K562 (cell line): ENCODE data around the gene AOC1. TPM values are rescaled to one million over a fixed set of nuclear protein-coding genes. Genes with fewer than 3 reads are reported as not detected.

Source experiments
- ATAC-seq: fragments of 200-7000 bp; cut with Tn5 transposase; 3 replicates; pipeline ENCODE4 v1.9.1; 2020; ENCODE audit warnings: moderate library complexity
- BruUV-seq: library from RNA; stranded (reverse); fragments of 400-500 nt; replicated peaks from 2 replicates; lab custom pipeline; 2021; lab: Mats Ljungman, UMichigan
- CTCF ChIA-PET: fragments of 300-600 bp; formaldehyde crosslinking; extraction: SDS; loops from one replicate; lab custom pipeline; 2021; ENCODE audit warnings: low intra/inter-chr PET ratio; lab: Yijun Ruan, JAX
- POLR2A ChIA-PET: fragments of 300-600, 350-650 bp; sonication (Branson Sonifier 250); formaldehyde crosslinking; extraction: SDS; loops from one replicate; lab custom pipeline; 2021; ENCODE audit warnings: antibody characterized with exemption, inconsistent platforms; lab: Yijun Ruan, JAX
- DNase-seq, 4 experiments: peaks; one replicate each; pipeline versions ENCODE4 v3.0.0 to v3.0.0-alpha.2; 2011 to 2018; ENCODE audit warnings: low spot score in 3 of 4, mixed read lengths in 3 of 4; ENCODE audit errors: extremely low read depth in 1 of 4
- FAIRE-seq: peaks from 2 replicates; lab custom pipeline; 2011; peaks lifted over from hg19 to GRCh38; lab: Jason Lieb, UNC
- H2AFZ ChIP-seq: 2 replicates; pipeline ENCODE4 v1.6.0; 2011; ENCODE audit warnings: low read depth, low read length, control low read depth, inconsistent platforms
- H3K27ac ChIP-seq: fragments of 200-600 bp; 3 replicates; pipeline ENCODE4 v1.8.0; 2011; ENCODE audit warnings: low read depth, mild to moderate bottlenecking, control low read depth, inconsistent platforms, low read length, moderate library complexity, mixed read lengths; ENCODE audit errors: extremely low read depth
- H3K27me3 ChIP-seq, 2 experiments: fragments of 300-600 bp in 1 of 2; 2 replicates in 1 of 2; 3 replicates in 1 of 2; pipeline versions ENCODE4 v1.6.0 to v1.8.0; 2011; ENCODE audit warnings: inconsistent platforms in 2 of 2, low read length in 2 of 2, mild to moderate bottlenecking in 1 of 2, mixed read lengths in 1 of 2, moderate library complexity in 1 of 2; ENCODE audit not compliant: control insufficient read depth in 2 of 2, insufficient read depth in 2 of 2
- H3K36me3 ChIP-seq: fragments of 300-600 bp; 3 replicates; pipeline ENCODE4 v1.8.0; 2011; ENCODE audit warnings: mild to moderate bottlenecking, low read length, inconsistent platforms; ENCODE audit not compliant: control insufficient read depth, insufficient read depth
- H3K4me1 ChIP-seq, 2 experiments: fragments of 200-600 bp in 1 of 2; replicated peaks in 1 of 2; 2 replicates in 1 of 2; 3 replicates in 1 of 2; pipeline versions ENCODE4 v1.5.1 to v1.8.0; 2011; ENCODE audit warnings: inconsistent platforms in 2 of 2, low read length in 2 of 2, mild to moderate bottlenecking in 1 of 2, mixed read lengths in 1 of 2, moderate library complexity in 1 of 2; ENCODE audit not compliant: control insufficient read depth in 2 of 2, insufficient read depth in 2 of 2
- H3K4me2 ChIP-seq: 2 replicates; pipeline ENCODE4 v1.6.1; 2011; ENCODE audit warnings: low read length, control low read depth, inconsistent platforms, mixed read lengths; ENCODE audit not compliant: insufficient read depth
- H3K4me3 ChIP-seq: fragments of 200-600 bp; sonication (generic), shearing (Covaris generic); 2 replicates; pipeline ENCODE4 v1.5.1; 2016; ENCODE audit warnings: control low read depth, inconsistent platforms
- H3K79me2 ChIP-seq: fragments of 200-600 bp; 3 replicates; pipeline ENCODE4 v1.8.0; 2011; ENCODE audit warnings: low read length, inconsistent platforms; ENCODE audit not compliant: control insufficient read depth, insufficient read depth
- H3K9ac ChIP-seq, 2 experiments: 2 replicates each; pipeline versions ENCODE4 v1.6.0 to v1.6.1; 2011; ENCODE audit warnings: low read depth in 2 of 2, low read length in 2 of 2, control low read depth in 1 of 2, inconsistent platforms in 1 of 2, mild to moderate bottlenecking in 1 of 2, mixed read lengths in 1 of 2; ENCODE audit not compliant: insufficient read depth in 1 of 2
- H3K9me1 ChIP-seq: one replicate; pipeline ENCODE4 v1.6.0; 2011; ENCODE audit warnings: inconsistent platforms, mild to moderate bottlenecking, low read length, moderate library complexity; ENCODE audit not compliant: control insufficient read depth, insufficient read depth
- H3K9me3 ChIP-seq: replicated peaks from 2 replicates; pipeline ENCODE4 v1.5.1; 2011; ENCODE audit warnings: low read depth, low read length, inconsistent platforms; ENCODE audit not compliant: control insufficient read depth, insufficient read depth
- H4K20me1 ChIP-seq: replicated peaks from 2 replicates; pipeline ENCODE4 v1.6.1; 2011; ENCODE audit warnings: low read length, inconsistent platforms, mixed read lengths; ENCODE audit not compliant: control insufficient read depth, insufficient read depth
- CAMTA2 ChIP-seq: fragments of 250-450 bp; sonication (Bioruptor Pico); conservative IDR thresholded peaks from 2 replicates; pipeline ENCODE4 v1.5.1; 2022
- CBX1 ChIP-seq: sonication (generic); IDR thresholded peaks from 2 replicates; pipeline ENCODE4 v1.6.1; 2016; ENCODE audit warnings: antibody characterized with exemption, low read depth, mild to moderate bottlenecking
- GTF2A2 ChIP-seq: IDR thresholded peaks from 2 replicates; pipeline ENCODE4 v1.6.1; 2016; ENCODE audit warnings: mild to moderate bottlenecking, missing genetic modification characterization, missing compliant biosample characterization
- RAD21 ChIP-seq, 2 experiments: fragments of 250-450 bp in 1 of 2; fragments of 450-650 bp in 1 of 2; sonication (Bioruptor Pico) in 1 of 2; formaldehyde crosslinking in 1 of 2; IDR thresholded peaks in 1 of 2; conservative IDR thresholded peaks in 1 of 2; 2 replicates each; pipeline versions ENCODE4 v1.4.0 to v1.8.0; 2020 to 2022; ENCODE audit warnings: mild to moderate bottlenecking in 2 of 2, moderate library complexity in 1 of 2
- SIX5 ChIP-seq, 2 experiments: IDR thresholded peaks; 2 replicates each; pipeline ENCODE4 v1.6.1; 2011; ENCODE audit warnings: low read length in 2 of 2, borderline replicate concordance in 1 of 2, low read depth in 1 of 2, mild to moderate bottlenecking in 1 of 2, moderate library complexity in 1 of 2; ENCODE audit not compliant: insufficient read depth in 1 of 2
- ZNF174 ChIP-seq: fragments of 250-450 bp; sonication (Bioruptor Pico); IDR thresholded peaks from 2 replicates; pipeline ENCODE4 v1.4.0; 2020; ENCODE audit warnings: mild to moderate bottlenecking
- whole genome bisulfite sequencing: fragments of 100-300 bp; shearing (Covaris generic); methylation state at CpG from one replicate; pipeline ENCODE4 v1.1.6; 2016; ENCODE audit warnings: low coverage, mixed read lengths; ENCODE audit not compliant: insufficient coverage; ENCODE audit errors: missing lambda C conversion rate; 5-methylcytosine and 5-hydroxymethylcytosine counted together
- in situ Hi-C: fragments of 300-500 bp; cut with MboI; formaldehyde crosslinking; loops from 4 replicates; pipeline ENCODE4 v1.15.0; 2018; ENCODE audit warnings: inconsistent platforms, mixed read lengths
- intact Hi-C: fragments of 100-400 bp; cut with micrococcal nuclease; formaldehyde crosslinking; loops from 2 replicates; pipeline ENCODE4 v1.14.2; 2022
- polyA plus RNA-seq, 8 experiments: library from polyadenylated mRNA; depleted of rRNA in 4 of 8; stranded (reverse) in 5 of 8; unstranded in 3 of 8; fragments of >200 nt; fragmentation: Nextera tagmentation in 2 of 8; fragmentation: Illumina TruSeq in 1 of 8; extraction: Ambion mirVana in 2 of 8; extraction: Trizol in 1 of 8; gene quantifications; 2 replicates each; pipeline versions ENCODE4 v1.2.1 to v1.2.3, GENCODE V29; 2011 to 2014; ENCODE audit warnings: inconsistent platforms in 1 of 8, missing spikeins in 1 of 8
- total RNA-seq, 7 experiments: library from RNA; depleted of rRNA in 6 of 7; stranded (reverse); fragments of >200 nt in 6 of 7; fragmentation: Illumina TruSeq in 2 of 7; extraction: Trizol in 2 of 7; gene quantifications; 2 replicates each; pipeline versions ENCODE4 v1.2.1 to v1.2.3, GENCODE V29; 2011 to 2021; ENCODE audit warnings: low replicate concordance in 1 of 7
- TF ChIP-seq, protein P1 (sequence below), 3 experiments: IDR thresholded peaks in 2 of 3; conservative IDR thresholded peaks in 1 of 3; 2 replicates each; pipeline ENCODE4 v1.5.1; 2011 to 2012; ENCODE audit warnings: low read length in 3 of 3, mild to moderate bottlenecking in 3 of 3, control low read depth in 2 of 3, improper control_type of control experiment in 1 of 3, inconsistent platforms in 1 of 3, low read depth in 1 of 3, mixed read lengths in 1 of 3, moderate library complexity in 1 of 3; ENCODE audit not compliant: insufficient read depth in 2 of 3
- TF ChIP-seq, protein P2 (sequence below): fragments of 450-650 bp; IDR thresholded peaks from 2 replicates; pipeline ENCODE4 v1.7.1; 2018; ENCODE audit warnings: mild to moderate bottlenecking, low read depth; ENCODE audit not compliant: partially characterized antibody

Gene AOC1
- total and polyA plus RNA-seq, 9 of the 15 experiments (the other 6 are each of a cell fraction or from before 2014, with no cell fraction given): not detected

DNA sequence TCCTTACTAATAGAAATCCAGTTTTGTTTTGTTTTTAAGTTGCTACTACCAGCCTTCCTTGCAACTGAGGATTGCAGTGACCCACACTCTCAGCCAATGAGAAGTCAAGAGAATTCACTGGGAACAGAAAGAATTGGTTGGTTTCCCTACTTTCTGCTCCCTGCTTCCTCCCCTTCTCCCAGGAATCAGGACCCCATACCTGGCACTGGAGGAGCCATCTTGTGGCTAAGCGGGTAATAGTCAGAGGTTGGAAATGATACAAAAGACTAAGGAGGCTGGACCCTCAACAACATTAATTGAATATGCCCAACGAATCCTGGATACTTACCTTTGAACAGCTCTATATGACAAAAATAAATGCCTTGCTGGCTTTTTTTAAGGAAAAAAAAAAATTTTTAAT lies 45.5 kb upstream of the AOC1 start:
- H3K9me3 ChIP-seq: no peaks in the 10 kb centered on the region; the same call in 1 of the 2 replicates
- WGBS: 0% methylated on average over 2 of the region's 2 CpGs
- no peaks in the 10 kb centered on the region for H4K20me1 ChIP-seq
- H3K27me3 ChIP-seq: peaks cover 23 to 38% of the 10 kb centered on the region in 2 experiments; a peak in 4 of 5 replicates
- in situ Hi-C loops: no loop called here
- DNase-seq: no peak
- H3K27ac ChIP-seq: no peak overlapping the region
- ChIA-PET POLR2A (no interaction called here), CTCF (interaction anchor here (1.3 kb wide), 1 partner anchor 29 kb away, joined by 3 read pairs; no protein-coding TSS in a partner anchor)
- no peak for ATAC-seq
- intact Hi-C loops: no loop called here
- H2AFZ ChIP-seq: no peak overlapping the region
- no peaks in the 10 kb centered on the region for H3K36me3 ChIP-seq
- no peak overlapping the region for H3K4me2 ChIP-seq
- H3K79me2 ChIP-seq: no peaks in the 10 kb centered on the region
- H3K9ac ChIP-seq: no peak overlapping the region
- H3K4me1 ChIP-seq: no peaks in the 10 kb centered on the region
- BruUV-seq: no TSS peak
- FAIRE-seq: no peak
- no peaks in the 10 kb centered on the region for H3K9me1 ChIP-seq
- no peak overlapping the region for H3K4me3 ChIP-seq
- TF ChIP-seq CAMTA2 (CRISPR knock-in tag) (no peak), GTF2A2 (no peak), SIX5 (IDR thresholded peaks at IDR 0.05; ENCODE audit: borderline replicate concordance in 1 of 2, insufficient read depth in 1 of 2, low read depth in 1 of 2, low read length in 2 of 2) (no peak), ZNF174 (no peak), CBX1 (no peak), RAD21 (CRISPR knock-in tag; conservative IDR thresholded peaks at IDR 0.05 in 1 of 2, IDR thresholded peaks at IDR 0.05 in 1 of 2) (peak in 1 of 2 experiments; percentile 22; a peak in 1 of 4 replicates)
- TF ChIP-seq, protein P1, sequence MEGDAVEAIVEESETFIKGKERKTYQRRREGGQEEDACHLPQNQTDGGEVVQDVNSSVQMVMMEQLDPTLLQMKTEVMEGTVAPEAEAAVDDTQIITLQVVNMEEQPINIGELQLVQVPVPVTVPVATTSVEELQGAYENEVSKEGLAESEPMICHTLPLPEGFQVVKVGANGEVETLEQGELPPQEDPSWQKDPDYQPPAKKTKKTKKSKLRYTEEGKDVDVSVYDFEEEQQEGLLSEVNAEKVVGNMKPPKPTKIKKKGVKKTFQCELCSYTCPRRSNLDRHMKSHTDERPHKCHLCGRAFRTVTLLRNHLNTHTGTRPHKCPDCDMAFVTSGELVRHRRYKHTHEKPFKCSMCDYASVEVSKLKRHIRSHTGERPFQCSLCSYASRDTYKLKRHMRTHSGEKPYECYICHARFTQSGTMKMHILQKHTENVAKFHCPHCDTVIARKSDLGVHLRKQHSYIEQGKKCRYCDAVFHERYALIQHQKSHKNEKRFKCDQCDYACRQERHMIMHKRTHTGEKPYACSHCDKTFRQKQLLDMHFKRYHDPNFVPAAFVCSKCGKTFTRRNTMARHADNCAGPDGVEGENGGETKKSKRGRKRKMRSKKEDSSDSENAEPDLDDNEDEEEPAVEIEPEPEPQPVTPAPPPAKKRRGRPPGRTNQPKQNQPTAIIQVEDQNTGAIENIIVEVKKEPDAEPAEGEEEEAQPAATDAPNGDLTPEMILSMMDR (IDR thresholded peaks at IDR 0.05 in 2 of 3, conservative IDR thresholded peaks at IDR 0.05 in 1 of 3; ENCODE audit: insufficient read depth in 2 of 3, low read depth in 1 of 3, low read length in 3 of 3): peak; percentile 5 to 39 (median 17); a peak in 3 of 6 replicates
- TF ChIP-seq, protein P2, sequence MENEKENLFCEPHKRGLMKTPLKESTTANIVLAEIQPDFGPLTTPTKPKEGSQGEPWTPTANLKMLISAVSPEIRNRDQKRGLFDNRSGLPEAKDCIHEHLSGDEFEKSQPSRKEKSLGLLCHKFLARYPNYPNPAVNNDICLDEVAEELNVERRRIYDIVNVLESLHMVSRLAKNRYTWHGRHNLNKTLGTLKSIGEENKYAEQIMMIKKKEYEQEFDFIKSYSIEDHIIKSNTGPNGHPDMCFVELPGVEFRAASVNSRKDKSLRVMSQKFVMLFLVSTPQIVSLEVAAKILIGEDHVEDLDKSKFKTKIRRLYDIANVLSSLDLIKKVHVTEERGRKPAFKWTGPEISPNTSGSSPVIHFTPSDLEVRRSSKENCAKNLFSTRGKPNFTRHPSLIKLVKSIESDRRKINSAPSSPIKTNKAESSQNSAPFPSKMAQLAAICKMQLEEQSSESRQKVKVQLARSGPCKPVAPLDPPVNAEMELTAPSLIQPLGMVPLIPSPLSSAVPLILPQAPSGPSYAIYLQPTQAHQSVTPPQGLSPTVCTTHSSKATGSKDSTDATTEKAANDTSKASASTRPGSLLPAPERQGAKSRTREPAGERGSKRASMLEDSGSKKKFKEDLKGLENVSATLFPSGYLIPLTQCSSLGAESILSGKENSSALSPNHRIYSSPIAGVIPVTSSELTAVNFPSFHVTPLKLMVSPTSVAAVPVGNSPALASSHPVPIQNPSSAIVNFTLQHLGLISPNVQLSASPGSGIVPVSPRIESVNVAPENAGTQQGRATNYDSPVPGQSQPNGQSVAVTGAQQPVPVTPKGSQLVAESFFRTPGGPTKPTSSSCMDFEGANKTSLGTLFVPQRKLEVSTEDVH: no peak
